Loucy (cell line): ENCODE results near the gene RUVBL2.

ENCODE experiments used
- CTCF ChIP-seq: fragments of 200-600 bp; sonication (generic); conservative IDR thresholded peaks from 2 replicates; pipeline ENCODE4 v1.5.1; 2014; ENCODE audit warnings: mild to moderate bottlenecking, antibody characterized with exemption, low read length
- EZH2phosphoT487 ChIP-seq: fragments of 200-600 bp; IDR thresholded peaks from 2 replicates; pipeline ENCODE4 v1.6.1; 2018; ENCODE audit warnings: antibody characterized with exemption, mild to moderate bottlenecking, moderate library complexity, borderline replicate concordance

GRCh38 chr19:48953141-48953540 lies 40.5 kb upstream of the RUVBL2 start:
- TF ChIP-seq CTCF: no peak
- no peak for TF ChIP-seq EZH2phosphoT487
